NCI-H1694 treated with DMSO at 0.1 percent for 48 hours (cell line): ENCODE data around the gene ITGA8.
"Not testable (repeated sequence)": the region's sequence is repeated elsewhere in the genome, so short reads cannot be mapped to it uniquely, and the experiment has no call there.

Experiments used
- DNase-seq: peaks from one replicate; lab custom pipeline; 2025; lab: John Stamatoyannopoulos, UW

The ITGA8 gene

DNA sequence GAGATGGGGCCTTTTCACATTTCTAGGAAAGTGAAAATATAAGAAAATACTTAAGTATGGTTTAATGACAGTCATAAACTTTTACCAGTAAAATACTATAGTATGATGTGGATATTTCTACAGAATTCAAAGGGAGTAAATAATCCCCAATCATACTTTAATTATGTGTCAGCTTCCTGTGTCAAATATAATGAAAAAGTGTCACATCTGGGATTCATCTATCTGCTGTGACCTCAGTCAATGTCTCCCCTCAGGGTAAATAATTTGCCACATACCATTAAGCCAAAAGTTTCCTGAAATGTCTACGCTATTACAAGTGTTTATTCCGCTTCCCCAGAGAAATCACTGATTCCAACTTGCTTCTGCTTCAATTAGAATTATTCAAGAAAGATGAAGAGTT lies 110.5 kb downstream of the ITGA8 start:
- DNase-seq, result no peak

DNA sequence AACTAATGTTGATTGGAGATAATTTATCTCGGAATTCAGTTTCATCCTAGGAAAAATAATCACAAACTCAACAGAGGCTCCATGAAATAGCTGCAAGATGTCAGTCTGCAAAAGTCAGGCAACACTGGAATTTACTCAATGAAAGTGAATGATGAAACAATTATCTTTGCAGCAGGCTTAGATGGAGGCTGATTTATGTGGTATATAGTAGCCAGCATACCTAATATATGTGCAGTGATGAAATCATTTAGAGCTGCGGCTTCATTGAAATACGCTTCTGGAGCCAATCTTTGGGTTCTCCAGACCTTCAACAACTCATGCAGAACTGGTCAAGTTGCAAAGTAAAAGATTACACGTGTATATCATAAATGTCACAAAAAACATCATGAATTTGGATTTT lies 113.3 kb downstream of the ITGA8 start:
- no peak for DNase-seq

DNA sequence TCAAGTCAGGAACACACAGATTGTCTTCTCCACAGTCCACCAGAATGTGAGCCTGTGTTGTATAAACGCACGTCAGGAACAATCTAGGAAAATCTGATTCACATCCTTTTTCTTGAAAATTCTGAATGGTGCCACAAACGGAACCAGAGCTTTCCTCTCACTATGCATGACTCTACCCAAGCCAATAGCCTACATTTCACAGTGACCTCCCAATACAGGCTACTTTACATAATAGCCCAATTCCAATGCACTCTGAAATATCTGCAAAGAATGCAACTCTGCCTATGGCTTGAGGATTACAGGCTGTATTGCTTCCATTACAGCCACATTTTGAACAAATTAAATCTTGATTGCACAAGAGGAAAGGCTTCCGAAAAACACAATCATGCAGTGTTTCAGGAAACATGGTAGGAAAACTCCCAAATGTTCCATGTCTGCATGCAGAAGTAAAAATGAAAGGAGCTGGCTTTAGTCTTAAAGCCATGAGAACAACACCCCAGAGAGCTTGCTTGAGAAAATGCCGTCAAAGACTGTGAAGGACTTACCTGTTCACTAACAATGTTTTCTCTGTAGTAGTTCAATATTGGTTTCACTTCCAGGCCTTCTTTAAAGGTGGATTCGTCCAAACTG lies 113.9 kb downstream of the ITGA8 start:
- DNase-seq, result no peak

DNA sequence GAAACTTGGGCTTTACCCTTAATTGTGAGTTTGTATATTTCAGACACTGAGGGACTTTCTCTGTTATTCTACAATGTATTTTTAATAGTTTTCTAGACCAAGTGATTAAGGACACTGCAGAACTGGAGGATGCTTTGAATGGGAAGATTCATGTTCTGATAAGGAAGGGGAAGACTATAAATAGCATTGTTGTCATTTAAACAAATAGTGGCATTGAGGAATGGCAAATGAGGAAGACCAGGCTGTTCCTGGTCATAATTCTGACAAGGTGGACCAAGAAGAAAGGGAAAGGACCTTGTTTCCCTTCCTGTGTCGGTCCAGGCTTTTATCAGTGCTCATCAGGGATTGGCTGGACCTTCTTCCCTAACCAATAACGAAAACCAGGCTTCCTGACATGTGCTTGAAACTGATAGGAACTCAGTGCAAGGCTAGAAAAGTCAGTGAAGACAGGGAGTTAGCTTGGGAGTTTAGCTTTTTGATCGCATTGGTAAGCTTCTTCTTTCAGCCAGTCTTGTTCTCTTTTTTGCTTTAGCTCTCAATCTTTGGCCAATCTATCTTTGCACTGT lies 116.2 kb downstream of the ITGA8 start:
- no peak for DNase-seq

DNA sequence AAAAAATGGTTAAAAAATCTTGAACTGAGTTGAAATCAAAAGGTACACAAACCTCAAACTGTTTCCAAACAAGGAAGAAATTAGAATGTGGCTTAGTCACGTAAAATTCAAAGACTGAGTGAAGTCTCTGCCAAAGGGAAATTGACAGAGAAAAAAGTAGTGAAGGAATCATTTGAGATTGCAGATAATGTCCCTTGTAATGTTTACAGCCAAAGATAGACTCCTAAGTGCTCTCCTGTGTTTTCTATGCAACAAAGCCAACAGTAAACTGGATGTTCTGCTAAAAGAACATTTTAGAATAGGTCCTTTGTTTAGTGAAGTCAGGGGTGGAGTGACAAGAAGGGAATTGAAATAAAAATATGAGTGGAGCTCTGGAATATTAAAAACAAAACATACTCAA lies 117.9 kb downstream of the ITGA8 start:
- no peak for DNase-seq

DNA sequence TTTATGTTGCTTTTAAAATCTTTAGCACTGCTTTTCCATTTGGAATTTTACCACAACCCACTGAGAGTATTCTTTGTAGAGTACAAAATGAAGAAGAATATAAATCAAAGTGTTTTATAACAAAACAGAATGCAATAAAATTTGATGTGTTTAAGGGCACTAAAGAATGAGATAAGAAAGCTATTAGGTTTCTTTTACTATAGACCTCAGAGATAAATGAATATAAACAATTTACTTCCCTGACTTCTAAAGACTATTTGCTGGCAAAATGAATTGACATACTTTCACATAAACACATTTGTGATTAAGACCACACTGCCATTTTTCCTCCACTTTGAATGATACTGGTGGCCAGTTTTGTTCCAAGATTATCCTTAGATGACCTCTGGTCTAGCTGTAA lies 124.5 kb downstream of the ITGA8 start:
- no peak for DNase-seq

DNA sequence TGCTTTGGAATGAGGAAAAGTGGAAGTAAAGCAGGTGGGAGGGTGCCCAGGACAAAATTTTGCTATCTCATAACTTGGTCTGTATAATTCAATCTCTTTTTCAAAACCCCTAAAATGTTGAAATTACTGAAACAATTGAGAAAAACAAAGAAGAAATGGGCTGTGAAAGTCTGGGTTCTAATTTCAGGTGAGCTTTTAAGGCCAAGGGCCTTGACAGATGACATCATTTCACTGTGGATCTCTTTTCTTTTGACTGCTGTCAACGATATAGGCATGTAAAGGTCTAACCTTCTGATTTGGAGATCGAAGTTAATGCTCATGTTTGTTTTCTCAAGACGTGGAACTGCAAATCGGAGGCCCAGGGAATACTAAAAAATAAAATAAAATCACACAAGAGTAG lies 127.8 kb downstream of the ITGA8 start:
- no peak for DNase-seq

DNA sequence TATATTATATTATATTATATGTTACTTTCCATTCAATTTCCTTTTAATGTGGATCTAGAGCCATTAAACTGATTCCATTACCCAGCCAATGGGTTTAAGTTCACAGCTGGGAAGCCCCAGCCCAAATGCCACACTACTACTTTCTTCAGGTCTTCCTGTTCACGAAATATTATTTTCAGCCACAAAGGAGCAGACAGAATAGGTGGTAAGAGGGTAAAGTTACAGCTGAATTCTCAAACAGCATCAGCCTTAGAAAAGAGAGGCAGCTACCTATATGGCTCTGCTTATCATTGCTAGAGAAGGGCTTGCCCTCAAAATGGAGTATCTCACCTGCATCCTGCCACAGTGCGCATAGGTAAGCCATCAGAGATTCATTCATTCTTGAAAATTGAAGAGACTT lies 128.3 kb downstream of the ITGA8 start:
- DNase-seq, result no peak

DNA sequence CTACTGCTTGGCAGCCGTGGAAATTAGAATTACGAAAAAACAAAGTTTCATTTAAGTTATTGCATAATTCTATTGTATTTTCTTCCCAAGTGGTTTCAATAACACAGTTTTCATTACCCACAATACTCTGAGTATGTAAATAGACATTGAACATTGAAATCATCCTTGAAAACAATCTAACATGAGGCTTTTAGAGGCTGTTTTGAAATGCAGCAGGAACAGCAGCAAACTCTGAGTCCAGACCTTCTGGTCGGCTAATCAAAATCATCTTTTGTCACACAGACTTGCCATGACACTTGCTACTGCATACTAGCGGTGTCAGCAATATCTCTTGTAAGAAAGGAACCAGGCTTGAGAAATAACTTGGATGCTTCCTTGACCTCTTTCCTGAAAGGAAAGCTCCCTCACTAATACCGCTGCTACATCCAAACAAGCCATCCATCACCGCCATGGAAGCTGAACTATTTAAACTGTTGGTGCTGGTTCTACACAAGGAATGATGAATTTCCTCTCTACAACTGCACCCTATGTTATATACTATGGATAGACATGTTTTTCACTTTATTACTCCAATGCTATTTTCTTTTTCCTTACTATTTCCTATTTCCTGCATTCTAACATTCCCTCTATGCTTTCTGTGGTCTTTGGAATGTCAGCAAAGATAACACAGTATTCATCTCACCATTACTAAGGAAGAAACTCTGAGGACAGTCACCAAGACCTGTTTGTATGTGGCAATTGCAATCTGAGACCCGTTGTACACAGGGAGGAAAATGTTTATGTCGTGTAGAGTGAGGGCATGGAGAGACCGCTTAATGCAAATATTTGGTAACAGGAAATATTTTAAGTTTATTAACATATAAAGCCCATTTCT lies 130.8 kb downstream of the ITGA8 start:
- no peak for DNase-seq

DNA sequence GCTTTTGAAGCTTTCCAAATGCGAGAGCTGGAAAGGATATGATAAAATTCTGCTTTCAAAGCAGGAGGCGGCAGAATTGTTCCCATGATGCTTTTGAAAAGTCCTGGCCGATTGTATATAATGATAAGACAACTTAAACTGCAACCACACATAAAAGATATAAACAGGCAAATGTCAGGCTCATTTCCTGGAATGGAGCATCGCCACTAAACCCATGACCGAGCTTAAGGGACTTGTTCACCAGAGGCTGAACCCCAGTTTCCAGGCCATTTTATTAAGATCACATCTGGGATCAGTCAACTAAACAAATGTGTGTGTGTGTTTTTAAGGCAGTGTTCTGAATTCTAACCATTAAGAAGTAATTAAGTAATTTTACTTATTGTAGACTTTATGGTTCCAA lies 131.6 kb downstream of the ITGA8 start:
- DNase-seq, result no peak

DNA sequence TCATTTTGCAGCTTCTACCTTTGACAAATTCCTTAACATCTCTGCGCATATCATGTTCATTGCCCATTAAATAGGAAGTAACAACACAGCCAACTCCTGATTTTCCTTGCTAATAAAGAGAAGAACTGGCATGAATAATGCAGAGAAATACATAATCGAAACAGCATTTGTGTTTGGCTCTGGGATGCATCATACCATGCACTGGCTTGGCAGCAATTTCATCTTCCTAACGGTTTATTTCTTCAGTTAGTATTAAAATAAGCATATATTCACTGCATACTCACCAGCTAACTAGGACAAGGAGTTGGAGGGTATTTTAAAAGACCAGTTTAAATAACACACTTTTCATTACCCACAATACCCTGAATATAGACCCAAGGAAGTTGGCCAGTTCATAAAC lies 132.5 kb downstream of the ITGA8 start:
- DNase-seq, result no peak

DNA sequence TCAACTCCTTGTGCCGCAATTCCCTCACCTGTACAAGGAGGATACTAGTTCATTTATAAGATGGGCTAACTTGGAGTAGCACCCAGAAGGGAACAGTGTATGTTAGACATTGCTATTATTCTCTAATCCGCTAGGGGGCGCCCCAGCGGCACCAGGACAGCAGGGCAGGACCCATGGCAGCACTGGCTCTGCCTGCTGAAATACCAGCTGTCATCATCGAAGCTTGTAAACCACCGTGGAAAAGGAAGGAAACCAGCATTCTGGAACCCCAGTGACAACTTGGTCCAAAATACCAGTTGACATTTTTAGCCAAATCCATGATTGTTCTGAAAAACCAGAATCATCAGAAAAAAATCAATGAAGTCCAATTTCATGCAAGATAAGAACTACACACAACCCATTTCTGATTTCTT lies 134.4 kb downstream of the ITGA8 start:
- DNase-seq, result peak; percentile 28

DNA sequence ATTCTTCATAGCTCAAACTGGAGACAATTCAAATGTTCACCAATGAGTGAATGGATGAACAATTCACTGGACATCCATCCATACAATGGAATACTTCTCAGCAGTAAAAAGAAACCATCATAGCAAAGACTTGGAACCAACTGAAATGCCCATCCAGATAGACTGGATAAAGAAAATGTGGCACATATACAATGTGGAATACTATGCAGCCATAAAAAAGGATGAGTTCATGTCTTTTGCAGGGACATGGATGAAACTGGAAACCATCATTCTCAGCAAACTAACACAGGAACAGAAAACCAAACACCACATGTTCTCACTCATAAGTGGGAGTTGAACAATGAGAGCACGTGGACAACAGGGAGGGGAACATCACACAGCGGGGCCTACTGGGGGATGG lies 136.8 kb downstream of the ITGA8 start:
- not testable (repeated sequence) for DNase-seq

DNA sequence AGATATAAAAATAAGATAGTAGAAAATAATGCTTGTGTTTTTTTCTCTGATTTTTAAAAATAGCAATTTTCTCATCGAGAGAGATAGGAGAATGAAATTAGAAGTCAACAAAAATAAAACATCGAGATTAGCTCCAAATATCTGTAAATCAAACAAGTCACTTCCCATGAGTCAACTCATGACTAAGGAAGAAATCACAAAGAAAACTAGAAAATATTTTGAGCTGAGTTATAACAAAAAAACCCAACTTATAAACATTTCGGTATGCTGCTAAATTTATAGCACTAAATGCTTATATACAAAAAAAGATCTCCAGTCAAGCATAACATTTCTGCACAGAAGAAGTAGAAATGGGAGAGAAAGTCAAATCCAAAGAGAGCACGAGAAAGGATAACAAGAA lies 140.1 kb downstream of the ITGA8 start:
- no peak for DNase-seq

DNA sequence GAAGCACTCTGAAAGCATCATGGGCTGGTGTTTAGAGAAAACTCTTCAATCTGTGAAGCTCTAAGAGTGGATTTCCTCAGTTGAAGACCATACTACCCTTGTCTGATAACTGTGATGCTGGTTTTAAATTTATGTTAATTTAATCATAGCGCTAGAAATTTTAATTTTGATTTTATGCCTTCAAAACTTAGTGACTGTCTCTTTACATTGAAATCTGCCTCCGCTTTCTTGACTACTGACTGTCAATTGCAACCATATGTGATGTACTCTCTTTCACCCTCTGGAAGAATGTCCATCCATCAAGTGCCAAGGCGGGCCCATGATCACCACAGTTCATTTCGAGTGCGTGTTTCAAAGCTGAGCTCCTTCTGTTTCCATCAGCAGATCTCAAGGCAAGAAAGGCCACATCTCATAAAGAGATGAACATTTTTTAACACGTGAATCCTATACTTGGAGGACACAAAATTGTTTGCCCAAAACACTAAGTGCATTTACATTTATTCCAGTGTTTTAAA lies 147.1 kb downstream of the ITGA8 start:
- no peak for DNase-seq

DNA sequence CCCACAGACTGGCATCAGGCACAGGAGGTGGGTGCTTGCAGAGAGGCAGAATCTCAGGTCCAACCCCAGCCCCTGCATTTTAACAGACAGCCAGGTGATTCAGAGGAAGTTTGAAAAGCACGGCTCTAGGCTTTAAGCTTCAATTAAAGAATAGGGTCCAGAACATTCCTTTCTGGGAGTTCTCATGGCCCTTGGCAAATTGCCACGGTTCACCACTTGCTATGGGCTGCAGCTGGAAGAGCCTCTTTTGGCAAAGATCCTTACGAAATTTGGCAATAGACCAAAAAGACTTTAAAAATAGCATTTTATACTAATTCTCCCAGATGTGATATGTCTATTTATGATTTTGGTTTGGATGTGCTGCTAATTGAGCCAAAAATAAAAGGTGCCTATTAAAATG lies 148.1 kb downstream of the ITGA8 start:
- no peak for DNase-seq

DNA sequence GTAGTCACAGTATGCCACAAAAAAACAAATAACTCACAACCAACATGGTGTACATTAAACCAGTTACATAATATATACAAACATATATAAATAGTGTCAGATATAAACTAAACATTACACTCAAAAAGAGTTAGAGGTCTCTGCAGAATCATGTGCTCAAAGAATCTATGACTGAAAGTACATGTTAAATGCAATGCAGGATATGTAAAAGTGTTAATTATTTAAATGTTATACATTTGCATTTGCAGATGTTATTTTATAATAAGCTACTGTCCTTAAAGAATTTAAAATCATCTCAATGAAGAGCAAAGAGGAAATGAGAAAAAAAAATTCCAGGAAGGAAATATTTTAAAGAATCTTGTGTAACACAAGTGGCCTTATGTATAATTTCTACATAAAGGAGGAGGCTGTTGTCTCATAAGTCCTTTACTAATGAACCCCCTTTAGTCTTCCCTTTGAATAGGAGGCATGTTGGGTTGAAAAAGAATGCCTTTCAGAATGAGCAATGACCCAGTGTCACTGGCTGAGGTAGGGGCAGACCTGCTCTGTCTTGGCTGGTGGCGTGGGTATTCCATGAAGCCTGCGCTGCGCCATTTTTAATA lies 148.9 kb downstream of the ITGA8 start:
- DNase-seq, result no peak

DNA sequence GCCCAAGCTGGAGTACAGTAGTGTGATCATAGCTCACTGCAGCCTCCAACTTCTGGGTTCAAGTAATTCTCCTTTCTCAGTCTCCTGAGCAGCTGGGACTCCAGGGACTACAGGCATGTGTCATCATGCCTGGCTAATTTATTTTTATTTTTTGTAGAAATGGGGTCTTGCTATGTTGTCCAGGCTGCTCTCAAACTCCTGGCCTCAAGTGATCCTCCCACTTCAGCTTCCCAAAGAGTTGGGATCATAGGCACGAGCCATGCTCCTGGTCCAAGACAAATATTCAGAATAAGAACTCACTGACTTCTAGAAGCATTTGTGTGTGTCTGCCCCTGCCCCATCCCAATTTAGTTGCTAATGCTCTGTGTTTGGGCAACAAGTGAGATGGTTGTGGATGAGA lies 151.8 kb downstream of the ITGA8 start:
- DNase-seq, result no peak

DNA sequence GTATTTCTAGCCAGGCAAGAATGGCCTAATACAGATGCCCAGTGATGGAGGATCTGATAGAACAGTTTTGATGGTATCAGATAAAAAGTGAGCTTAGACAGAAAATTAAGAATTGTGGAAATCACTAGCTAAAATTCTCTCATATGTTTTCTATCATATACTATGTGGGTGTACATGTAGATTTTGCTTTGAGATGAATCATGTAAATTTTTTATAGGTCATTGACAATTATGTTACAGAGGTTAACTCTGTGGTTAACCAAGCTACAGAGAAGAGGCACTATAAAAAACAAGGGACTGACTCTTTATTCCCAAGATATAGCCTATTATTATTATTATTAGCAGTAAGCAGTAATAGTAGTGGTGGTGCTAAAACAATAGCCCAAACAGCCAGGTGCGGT lies 156.5 kb downstream of the ITGA8 start:
- DNase-seq, result no peak

DNA sequence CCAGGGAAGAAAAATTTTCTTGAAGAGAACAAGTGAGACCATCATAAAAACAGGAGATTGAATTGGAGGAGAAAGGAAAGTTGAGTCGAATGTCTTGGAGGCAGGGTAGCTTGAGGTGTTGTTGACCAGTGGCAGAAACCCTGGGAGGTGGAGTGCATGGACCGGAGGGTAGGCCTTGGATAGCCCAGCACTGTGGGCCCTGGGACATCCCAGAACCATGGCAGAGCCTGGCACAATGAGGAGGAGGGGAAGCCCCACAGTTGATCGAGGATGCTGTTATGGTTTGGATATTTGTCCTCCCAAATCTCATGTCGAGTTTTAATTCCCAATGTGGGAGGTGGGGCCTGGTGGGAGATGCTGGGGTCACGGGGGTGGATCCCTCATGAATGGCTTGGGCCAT lies 157.1 kb downstream of the ITGA8 start:
- DNase-seq, result no peak

DNA sequence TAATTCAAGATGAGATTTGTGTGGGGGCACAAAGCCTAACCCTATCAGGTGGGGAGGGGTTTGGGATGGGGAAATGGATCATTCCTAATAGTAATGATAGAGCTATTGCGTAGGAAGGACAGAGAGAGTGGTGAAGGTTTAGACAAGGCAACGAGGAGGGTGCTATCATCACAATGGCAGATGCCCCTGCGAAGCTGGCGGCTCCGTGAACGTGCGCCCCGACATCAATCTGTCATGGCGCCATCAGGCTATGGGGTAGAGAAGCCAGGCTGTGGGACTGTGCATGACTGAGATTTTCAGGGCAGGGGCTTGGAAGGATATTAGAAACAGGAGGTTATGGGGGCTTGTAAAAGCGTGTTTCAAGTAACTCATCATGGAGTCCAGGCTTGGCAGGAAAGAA lies 157.6 kb downstream of the ITGA8 start:
- DNase-seq, result no peak

DNA sequence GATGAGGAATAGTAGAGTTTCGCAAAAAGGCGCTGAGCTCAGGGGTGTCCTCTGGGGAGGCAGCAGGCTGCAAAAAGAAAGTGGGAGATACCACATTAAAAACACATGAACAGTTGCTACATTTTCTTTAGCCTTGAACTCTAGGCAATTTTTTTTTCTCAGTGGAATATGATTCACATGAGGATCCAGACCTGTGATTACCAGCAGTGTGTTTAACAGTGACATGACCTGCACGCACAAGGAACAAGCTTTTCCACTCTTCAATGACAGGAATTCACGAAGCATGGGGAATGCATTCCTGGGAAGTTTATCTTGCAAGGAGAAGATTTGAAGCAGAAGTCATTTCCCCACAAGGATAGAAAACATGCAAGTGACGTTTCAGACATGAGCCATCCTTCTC lies 161.6 kb downstream of the ITGA8 start:
- DNase-seq, result no peak

DNA sequence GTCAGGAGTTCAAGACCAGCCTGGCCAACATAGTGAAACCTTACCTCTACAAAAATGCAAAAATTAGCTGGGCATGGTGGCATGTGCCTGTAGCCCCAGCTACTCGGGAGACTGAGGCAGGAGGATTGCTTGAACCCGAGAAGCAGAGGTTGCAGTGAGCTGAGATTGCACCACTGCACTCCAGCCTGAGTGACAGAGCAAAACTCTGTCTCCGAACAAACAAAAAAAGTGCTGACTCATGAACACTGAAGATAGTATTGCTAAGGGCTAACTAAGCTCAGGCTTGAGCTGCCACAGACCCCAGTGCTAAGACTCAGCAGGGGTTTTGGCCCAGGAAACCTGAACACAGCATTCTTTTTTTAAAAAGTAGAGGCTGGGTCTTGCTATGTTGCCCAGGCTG lies 162.6 kb downstream of the ITGA8 start:
- not testable (repeated sequence) for DNase-seq
